Bronchial epithelial cell (primary cell): ENCODE measurements around the gene RHBDF2. TPM values are rescaled to one million over a fixed set of nuclear protein-coding genes. Genes with fewer than 3 reads are reported as not detected.

Experiments
- DNase-seq: peaks from one replicate; pipeline ENCODE4 v3.0.0-alpha.2; 2010; ENCODE audit warnings: low read depth
- FAIRE-seq: peaks from 2 replicates; lab custom pipeline; 2011; peaks lifted over from hg19 to GRCh38; lab: Jason Lieb, UNC
- H3K27me3 ChIP-seq: 2 replicates; pipeline ENCODE4 v1.5.1; 2011; ENCODE audit warnings: low read length; ENCODE audit not compliant: control insufficient read depth, insufficient read depth
- H3K36me3 ChIP-seq: 2 replicates; pipeline ENCODE4 v1.5.1; 2011; ENCODE audit warnings: low read length; ENCODE audit not compliant: control insufficient read depth, insufficient read depth
- H3K4me3 ChIP-seq: 2 replicates; pipeline ENCODE4 v1.5.1; 2011; ENCODE audit warnings: mild to moderate bottlenecking, low read depth, low read length, control low read depth
- CTCF ChIP-seq: IDR thresholded peaks from 2 replicates; pipeline ENCODE4 v1.5.1; 2011; ENCODE audit warnings: mild to moderate bottlenecking, moderate library complexity, low read length, control low read depth, inconsistent platforms; ENCODE audit not compliant: insufficient read depth, severe bottlenecking
- total RNA-seq: library from RNA; depleted of rRNA; stranded (reverse); fragments of >200 nt; gene quantifications from 2 replicates; pipeline ENCODE4 v1.2.1, GENCODE V29; 2014

The RHBDF2 gene
- total RNA-seq, 1 donor from 2014 or later: 10.8 TPM

- no peak for FAIRE-seq
- peaks cover 4% of the 10 kb centered on the region for H3K27me3 ChIP-seq
- no peak for DNase-seq
- TF ChIP-seq CTCF: no peak
- H3K36me3 ChIP-seq: no peaks in the 10 kb centered on the region
- no peak overlapping the region for H3K4me3 ChIP-seq
Observed at GRCh38 chr17:76504117-76504516, 2.9 kb upstream of the RHBDF2 start.

- no peak for TF ChIP-seq CTCF
- Histone ChIP-seq H3K4me3 (no peak overlapping the region), H3K27me3 (peaks cover under 1% of the 10 kb centered on the region), H3K36me3 (no peaks in the 10 kb centered on the region)
- no peak for FAIRE-seq
- DNase-seq: no peak
Observed at GRCh38 chr17:76502341-76503211, 1.4 kb upstream of the RHBDF2 start.

- DNase-seq (no peak), FAIRE-seq (no peak)
- no peak for TF ChIP-seq CTCF
- Histone ChIP-seq H3K4me3 (no peak overlapping the region), H3K36me3 (no peaks in the 10 kb centered on the region), H3K27me3 (no peaks in the 10 kb centered on the region)
Observed at GRCh38 chr17:76501827-76502307, 644 bp upstream of the RHBDF2 start.

- peak overlapping the region; percentile 90 for H3K4me3 ChIP-seq
- H3K36me3 ChIP-seq: peaks cover 5% of the 10 kb centered on the region
- no peak for TF ChIP-seq CTCF
- DNase-seq (no peak), FAIRE-seq (no peak)
- no peaks in the 10 kb centered on the region for H3K27me3 ChIP-seq
Observed at GRCh38 chr17:76500747-76501017, 541 bp downstream of the RHBDF2 start.

GRCh38 chr17:76500074-76500746, 1.0 kb downstream of the RHBDF2 start:
- FAIRE-seq (no peak), DNase-seq (no peak)
- peak overlapping the region; percentile 90 for H3K4me3 ChIP-seq
- H3K36me3 ChIP-seq: peaks cover 7% of the 10 kb centered on the region
- no peak for TF ChIP-seq CTCF
- H3K27me3 ChIP-seq: no peaks in the 10 kb centered on the region
